OCI-LY1 (cell line): ENCODE results near the gene GPN1.

Source experiments
- H2AFZ ChIP-seq: fragments of 200-600 bp; sonication (generic), shearing (Covaris generic); 2 replicates; pipeline ENCODE4 v1.6.0; 2014; ENCODE audit warnings: antibody characterized with exemption, mild to moderate bottlenecking, low read length
- H3F3A ChIP-seq: fragments of 200-600 bp; sonication (generic), shearing (Covaris generic); 2 replicates; pipeline ENCODE4 v1.6.0; 2014; ENCODE audit warnings: mild to moderate bottlenecking, antibody characterized with exemption, low read length, moderate library complexity; ENCODE audit not compliant: insufficient read depth
- H3K27ac ChIP-seq: fragments of 200-600 bp; sonication (generic); 2 replicates; pipeline ENCODE4 v1.5.1; 2014; ENCODE audit warnings: low read length, mixed run types, mild to moderate bottlenecking, low read depth; ENCODE audit not compliant: poor library complexity, severe bottlenecking
- H3K27me3 ChIP-seq: fragments of 200-600 bp; sonication (generic); 2 replicates; pipeline ENCODE4 v1.6.0; 2014; ENCODE audit warnings: antibody characterized with exemption, mild to moderate bottlenecking, low read length, moderate library complexity; ENCODE audit not compliant: insufficient read depth
- H3K36me3 ChIP-seq: fragments of 200-600 bp; sonication (generic); 2 replicates; pipeline ENCODE4 v1.6.1; 2014; ENCODE audit warnings: mild to moderate bottlenecking, antibody characterized with exemption, low read length, moderate library complexity, mixed read lengths; ENCODE audit not compliant: insufficient read depth
- H3K4me1 ChIP-seq: fragments of 200-600 bp; sonication (generic); 2 replicates; pipeline ENCODE4 v1.5.1; 2014; ENCODE audit warnings: mild to moderate bottlenecking, low read length, moderate library complexity; ENCODE audit not compliant: insufficient read depth, severe bottlenecking
- H3K4me2 ChIP-seq: fragments of 200-600 bp; sonication (generic), shearing (Covaris generic); 2 replicates; pipeline ENCODE4 v1.6.1; 2014; ENCODE audit warnings: low read length
- H3K4me3 ChIP-seq: fragments of 200-600 bp; sonication (generic); 2 replicates; pipeline ENCODE4 v1.5.1; 2014; ENCODE audit warnings: low read length, low read depth, mild to moderate bottlenecking, mixed read lengths; ENCODE audit not compliant: poor library complexity, severe bottlenecking
- H3K79me2 ChIP-seq: fragments of 200-600 bp; shearing (Covaris generic); 2 replicates; pipeline ENCODE4 v1.6.1; 2016; ENCODE audit warnings: mixed run types, low read length, mixed read lengths; ENCODE audit not compliant: insufficient read depth
- H3K9ac ChIP-seq: fragments of 200-600 bp; sonication (generic), shearing (Covaris generic); 2 replicates; pipeline ENCODE4 v1.6.1; 2014; ENCODE audit warnings: mild to moderate bottlenecking, low read length, mixed read lengths
- H3K9me2 ChIP-seq: fragments of 200-600 bp; sonication (generic), shearing (Covaris generic); 2 replicates; pipeline ENCODE4 v1.6.1; 2014; ENCODE audit warnings: low read depth, mild to moderate bottlenecking, low read length, mixed read lengths
- H3K9me3 ChIP-seq: fragments of 200-600 bp; shearing (Covaris generic); 2 replicates; pipeline ENCODE4 v1.6.1; 2014; ENCODE audit warnings: low read length, mixed read lengths
- H4K20me1 ChIP-seq: fragments of 200-600 bp; sonication (generic), shearing (Covaris generic); 2 replicates; pipeline ENCODE4 v1.6.0; 2016; ENCODE audit warnings: mild to moderate bottlenecking, low read length; ENCODE audit not compliant: insufficient read depth
- EZH2 ChIP-seq: fragments of 200-600 bp; sonication (generic), shearing (Covaris generic); IDR thresholded peaks from 2 replicates; pipeline ENCODE4 v1.8.0; 2017; ENCODE audit warnings: borderline replicate concordance, mixed run types, mild to moderate bottlenecking, antibody characterized with exemption, low read length, moderate library complexity, mixed read lengths
- TF ChIP-seq, protein P1 (sequence below): fragments of 200-600 bp; sonication (generic), shearing (Covaris generic); IDR thresholded peaks from 2 replicates; pipeline ENCODE4 v1.5.1; 2017; ENCODE audit warnings: mild to moderate bottlenecking, antibody characterized with exemption, low read length, moderate library complexity, mixed read lengths

The GPN1 gene

GRCh38 chr2:27638037-27638637, 9.3 kb downstream of the GPN1 start:
- no peaks in the 10 kb centered on the region for H3K4me1 ChIP-seq
- peaks cover 78% of the 10 kb centered on the region for H3K36me3 ChIP-seq
- H2AFZ ChIP-seq, result no peak overlapping the region
- no peaks in the 10 kb centered on the region for H4K20me1 ChIP-seq
- no peaks in the 10 kb centered on the region for H3K9me3 ChIP-seq
- no peak overlapping the region for H3K9ac ChIP-seq
- H3K4me2 ChIP-seq, result no peak overlapping the region
- no peaks in the 10 kb centered on the region for H3K27me3 ChIP-seq
- H3F3A ChIP-seq, result no peaks in the 10 kb centered on the region
- TF ChIP-seq, protein P1, sequence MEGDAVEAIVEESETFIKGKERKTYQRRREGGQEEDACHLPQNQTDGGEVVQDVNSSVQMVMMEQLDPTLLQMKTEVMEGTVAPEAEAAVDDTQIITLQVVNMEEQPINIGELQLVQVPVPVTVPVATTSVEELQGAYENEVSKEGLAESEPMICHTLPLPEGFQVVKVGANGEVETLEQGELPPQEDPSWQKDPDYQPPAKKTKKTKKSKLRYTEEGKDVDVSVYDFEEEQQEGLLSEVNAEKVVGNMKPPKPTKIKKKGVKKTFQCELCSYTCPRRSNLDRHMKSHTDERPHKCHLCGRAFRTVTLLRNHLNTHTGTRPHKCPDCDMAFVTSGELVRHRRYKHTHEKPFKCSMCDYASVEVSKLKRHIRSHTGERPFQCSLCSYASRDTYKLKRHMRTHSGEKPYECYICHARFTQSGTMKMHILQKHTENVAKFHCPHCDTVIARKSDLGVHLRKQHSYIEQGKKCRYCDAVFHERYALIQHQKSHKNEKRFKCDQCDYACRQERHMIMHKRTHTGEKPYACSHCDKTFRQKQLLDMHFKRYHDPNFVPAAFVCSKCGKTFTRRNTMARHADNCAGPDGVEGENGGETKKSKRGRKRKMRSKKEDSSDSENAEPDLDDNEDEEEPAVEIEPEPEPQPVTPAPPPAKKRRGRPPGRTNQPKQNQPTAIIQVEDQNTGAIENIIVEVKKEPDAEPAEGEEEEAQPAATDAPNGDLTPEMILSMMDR, result no peak
- TF ChIP-seq EZH2, result no peak
- H3K9me2 ChIP-seq, result no peaks in the 10 kb centered on the region
- H3K79me2 ChIP-seq, result no peaks in the 10 kb centered on the region
- H3K27ac ChIP-seq, result no peak overlapping the region
- no peak overlapping the region for H3K4me3 ChIP-seq

DNA sequence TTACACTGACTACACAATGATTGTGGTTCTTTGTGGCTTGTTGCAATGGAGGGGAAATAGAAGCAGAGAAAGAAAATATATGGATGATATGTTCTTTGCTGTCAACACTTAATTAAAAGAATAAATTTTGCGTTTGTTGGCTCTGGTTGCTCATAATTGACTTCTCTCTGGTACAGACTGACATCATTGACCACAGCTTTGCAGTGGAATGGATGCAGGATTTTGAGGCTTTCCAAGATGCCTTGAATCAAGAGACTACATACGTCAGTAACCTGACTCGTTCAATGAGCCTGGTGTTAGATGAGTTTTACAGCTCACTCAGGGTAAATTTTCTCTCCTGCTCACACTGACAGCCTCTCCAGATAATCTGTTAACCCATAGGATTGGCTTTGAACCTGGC, 9.9 kb downstream of the GPN1 start:
- Histone ChIP-seq H3K9me3 (no peaks in the 10 kb centered on the region), H3K27ac (no peak overlapping the region), H3K9ac (no peak overlapping the region), H3K36me3 (peaks cover 77% of the 10 kb centered on the region), H4K20me1 (no peaks in the 10 kb centered on the region), H3K4me2 (no peak overlapping the region), H3K4me1 (no peaks in the 10 kb centered on the region), H3F3A (no peaks in the 10 kb centered on the region), H3K4me3 (no peak overlapping the region), H3K79me2 (no peaks in the 10 kb centered on the region), H2AFZ (no peak overlapping the region), H3K27me3 (no peaks in the 10 kb centered on the region), H3K9me2 (no peaks in the 10 kb centered on the region)
- TF ChIP-seq EZH2, result no peak
- TF ChIP-seq, protein P1, result no peak

GRCh38 chr2:27640722-27641245, 11.9 kb downstream of the GPN1 start:
- H3K79me2 ChIP-seq, result no peaks in the 10 kb centered on the region
- H3K4me3 ChIP-seq, result no peak overlapping the region
- H3K4me2 ChIP-seq, result no peak overlapping the region
- H3K36me3 ChIP-seq, result peaks cover 76% of the 10 kb centered on the region
- TF ChIP-seq EZH2, result no peak
- TF ChIP-seq, protein P1, result no peak
- H3K27ac ChIP-seq, result no peak overlapping the region
- H3K9me3 ChIP-seq, result no peaks in the 10 kb centered on the region
- H2AFZ ChIP-seq, result no peak overlapping the region
- no peaks in the 10 kb centered on the region for H4K20me1 ChIP-seq
- H3K27me3 ChIP-seq, result no peaks in the 10 kb centered on the region
- no peaks in the 10 kb centered on the region for H3F3A ChIP-seq
- H3K9ac ChIP-seq, result no peak overlapping the region
- H3K4me1 ChIP-seq, result no peaks in the 10 kb centered on the region
- no peaks in the 10 kb centered on the region for H3K9me2 ChIP-seq
